Hematopoietic multipotent progenitor cell treated with erythropoietin and hydrocortisone succinate and interleukin-3 and kit ligand, for 4 days (in vitro differentiated cells): ENCODE data around the gene EYA3.

Source experiments
- DNase-seq: peaks from one replicate; pipeline ENCODE4 v3.0.0-alpha.2; 2015

EYA3 gene

GRCh38 chr1:28070725-28071593 is 17.5 kb downstream of the EYA3 start:
- DNase-seq, result no peak

GRCh38 chr1:28067523-28068090 is 20.8 kb downstream of the EYA3 start:
- DNase-seq, result no peak

- DNase-seq, result peak; percentile 38
Observed at GRCh38 chr1:28066393-28067154, 21.8 kb downstream of the EYA3 start.

- peak; percentile 61 for DNase-seq
Observed at GRCh38 chr1:28064064-28064463, 24.3 kb downstream of the EYA3 start.

- no peak for DNase-seq
Observed at GRCh38 chr1:28062806-28063205, 25.6 kb downstream of the EYA3 start.

- no peak for DNase-seq
Observed at GRCh38 chr1:28058971-28059878, 29.2 kb downstream of the EYA3 start.

- no peak for DNase-seq
Observed at GRCh38 chr1:28058168-28058567, 30.2 kb downstream of the EYA3 start.

GRCh38 chr1:28056129-28056925 is 32.1 kb downstream of the EYA3 start:
- peak; percentile 74 for DNase-seq

- no peak for DNase-seq
Observed at GRCh38 chr1:28050776-28051175, 37.6 kb downstream of the EYA3 start.

GRCh38 chr1:28046716-28047115 is 41.7 kb downstream of the EYA3 start:
- DNase-seq, result peak; percentile 48

- no peak for DNase-seq
Observed at GRCh38 chr1:28045777-28046176, 42.6 kb downstream of the EYA3 start.

GRCh38 chr1:28044399-28044798 is 44.0 kb downstream of the EYA3 start:
- DNase-seq, result no peak

GRCh38 chr1:28039341-28039740 is 49.1 kb downstream of the EYA3 start:
- DNase-seq, result no peak

GRCh38 chr1:28037946-28038345 is 50.5 kb downstream of the EYA3 start:
- DNase-seq, result no peak

GRCh38 chr1:28037206-28037605 is 51.2 kb downstream of the EYA3 start:
- DNase-seq, result no peak

GRCh38 chr1:28036431-28036830 is 52.0 kb downstream of the EYA3 start:
- peak; percentile 13 for DNase-seq

GRCh38 chr1:28035420-28035819 is 53.0 kb downstream of the EYA3 start:
- no peak for DNase-seq

GRCh38 chr1:28032281-28032680 is 56.1 kb downstream of the EYA3 start:
- DNase-seq, result no peak

- no peak for DNase-seq
Observed at GRCh38 chr1:28031173-28031572, 57.2 kb downstream of the EYA3 start.

- DNase-seq, result no peak
Observed at GRCh38 chr1:28028873-28029654, 59.3 kb downstream of the EYA3 start.

GRCh38 chr1:28027660-28028059 is 60.8 kb downstream of the EYA3 start:
- no peak for DNase-seq
